Right atrium auricular region (tissue), 2 donors: ENCODE measurements around the gene DHX8. TPM values are rescaled to one million over a fixed set of nuclear protein-coding genes. Genes with fewer than 3 reads are reported as not detected.

ENCODE experiments used
- DNase-seq: peaks from one replicate; pipeline ENCODE4 v3.0.0-alpha.2; 2019; ENCODE audit warnings: low spot score
- H3K27ac ChIP-seq, 2 donors: fragments of 200-600 bp; sonication (generic); 1 replicate in 1 of 2; 2 replicates in 1 of 2; pipeline ENCODE4 v1.5.1; 2016 to 2019
- H3K27me3 ChIP-seq, 2 donors: fragments of 200-600 bp; sonication (generic); one replicate each; pipeline versions ENCODE4 v1.5.1 to v1.6.0; 2017 to 2019
- H3K36me3 ChIP-seq: fragments of 200-600 bp; sonication (generic); one replicate; pipeline ENCODE4 v1.5.1; 2016
- H3K4me1 ChIP-seq, 2 donors: fragments of 200-600 bp; sonication (generic); one replicate each; pipeline versions ENCODE4 v1.5.1 to v1.6.0; 2017 to 2019
- H3K4me3 ChIP-seq, 2 donors: fragments of 200-600 bp; sonication (generic); 1 replicate in 1 of 2; 2 replicates in 1 of 2; pipeline ENCODE4 v1.5.1; 2017 to 2019; ENCODE audit warnings: mild to moderate bottlenecking in 1 of 2, moderate library complexity in 1 of 2
- H3K9me3 ChIP-seq, 2 donors: fragments of 200-600 bp; sonication (generic); one replicate each; pipeline ENCODE4 v1.5.1; 2019
- total RNA-seq, 2 donors: library from RNA; depleted of rRNA; stranded (reverse); fragments of >200 nt; gene quantifications; one replicate each; pipeline ENCODE4 v1.1.0, GENCODE V29; 2016
- TF ChIP-seq, protein P1 (sequence below), 2 donors: fragments of 200-600 bp; sonication (generic); IDR thresholded peaks; one replicate each; pipeline ENCODE4 v1.5.1; 2019; ENCODE audit warnings: antibody characterized with exemption in 2 of 2

Gene DHX8
- total RNA-seq, 2 donors from 2014 or later = 18.5 to 26.1 TPM

DNA sequence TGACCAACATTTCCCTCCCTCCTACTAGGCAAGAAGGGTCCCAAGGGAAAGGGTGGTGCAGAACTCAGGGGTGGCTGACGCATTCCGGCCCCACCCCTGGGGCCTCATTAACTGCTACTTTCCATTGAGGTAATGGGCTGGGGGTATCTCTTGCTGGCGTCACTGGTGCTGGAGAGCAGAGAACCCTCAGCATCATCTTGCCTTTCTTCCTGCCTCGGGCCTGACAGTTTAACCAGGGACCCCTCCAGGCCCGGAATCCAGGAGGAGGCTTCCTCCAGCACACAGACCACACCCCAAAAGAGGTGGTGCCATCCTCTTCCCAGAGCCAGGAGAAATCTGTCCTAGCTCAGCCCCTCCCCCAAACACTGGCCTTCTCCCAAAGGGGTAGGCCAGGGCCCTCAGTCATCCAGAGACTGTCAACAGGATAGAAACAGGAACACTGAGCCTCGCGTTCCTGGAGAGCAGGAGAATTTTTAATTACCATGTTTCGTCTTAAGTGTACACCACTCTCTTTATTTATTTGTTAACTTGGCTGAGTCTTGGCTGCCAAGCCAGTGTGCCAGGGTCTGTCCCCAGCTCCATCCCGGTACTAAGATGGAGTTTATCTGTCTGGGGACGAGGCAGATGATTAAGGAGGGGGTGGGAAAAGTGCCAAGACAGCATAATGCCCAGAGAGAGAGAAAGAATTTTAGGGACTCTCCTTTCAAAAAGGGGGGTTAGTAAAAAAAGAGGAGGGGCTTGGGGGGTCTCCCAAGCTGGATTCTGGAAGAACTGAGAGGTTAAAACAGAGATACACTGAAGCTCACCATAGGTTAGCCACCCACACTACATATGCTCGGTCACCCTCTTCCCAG, 57.3 kb downstream of the DHX8 start:
- TF ChIP-seq, protein P1, sequence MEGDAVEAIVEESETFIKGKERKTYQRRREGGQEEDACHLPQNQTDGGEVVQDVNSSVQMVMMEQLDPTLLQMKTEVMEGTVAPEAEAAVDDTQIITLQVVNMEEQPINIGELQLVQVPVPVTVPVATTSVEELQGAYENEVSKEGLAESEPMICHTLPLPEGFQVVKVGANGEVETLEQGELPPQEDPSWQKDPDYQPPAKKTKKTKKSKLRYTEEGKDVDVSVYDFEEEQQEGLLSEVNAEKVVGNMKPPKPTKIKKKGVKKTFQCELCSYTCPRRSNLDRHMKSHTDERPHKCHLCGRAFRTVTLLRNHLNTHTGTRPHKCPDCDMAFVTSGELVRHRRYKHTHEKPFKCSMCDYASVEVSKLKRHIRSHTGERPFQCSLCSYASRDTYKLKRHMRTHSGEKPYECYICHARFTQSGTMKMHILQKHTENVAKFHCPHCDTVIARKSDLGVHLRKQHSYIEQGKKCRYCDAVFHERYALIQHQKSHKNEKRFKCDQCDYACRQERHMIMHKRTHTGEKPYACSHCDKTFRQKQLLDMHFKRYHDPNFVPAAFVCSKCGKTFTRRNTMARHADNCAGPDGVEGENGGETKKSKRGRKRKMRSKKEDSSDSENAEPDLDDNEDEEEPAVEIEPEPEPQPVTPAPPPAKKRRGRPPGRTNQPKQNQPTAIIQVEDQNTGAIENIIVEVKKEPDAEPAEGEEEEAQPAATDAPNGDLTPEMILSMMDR (IDR thresholded peaks at IDR 0.05) = no peak
- Histone ChIP-seq H3K4me1 (peaks cover 0 to 27% of the 10 kb centered on the region in 2 donors), H3K9me3 (no peaks in the 10 kb centered on the region), H3K27ac (no peak overlapping the region), H3K27me3 (no peaks in the 10 kb centered on the region), H3K4me3 (no peak overlapping the region), H3K36me3 (no peaks in the 10 kb centered on the region)
- no peak for DNase-seq

DNA sequence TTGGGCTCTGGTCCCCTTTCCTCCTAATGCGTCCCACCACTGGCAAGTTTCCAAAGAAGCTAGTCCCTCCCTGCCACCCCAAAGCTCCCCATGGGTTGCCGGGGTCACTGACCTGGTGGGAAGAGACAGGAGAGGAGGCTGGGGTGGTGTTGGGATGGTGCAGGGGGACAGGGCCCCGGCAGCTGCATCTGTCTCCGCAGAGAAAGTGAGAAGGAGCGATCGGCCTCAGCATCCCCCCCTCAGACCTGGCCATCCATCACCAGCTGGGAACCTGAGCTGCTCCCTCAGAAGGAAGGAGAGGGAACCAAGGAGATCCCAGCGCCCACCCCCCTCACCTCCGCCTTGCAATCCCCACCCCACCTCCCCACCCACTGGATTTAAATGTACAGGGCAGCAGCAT, 59.1 kb downstream of the DHX8 start:
- TF ChIP-seq, protein P1 (IDR thresholded peaks at IDR 0.05) = no peak
- Histone ChIP-seq H3K27me3 (no peaks in the 10 kb centered on the region), H3K4me3 (no peak overlapping the region), H3K36me3 (no peaks in the 10 kb centered on the region), H3K27ac (no peak overlapping the region), H3K4me1 (peaks cover 0 to 29% of the 10 kb centered on the region in 2 donors), H3K9me3 (no peaks in the 10 kb centered on the region)
- no peak for DNase-seq

DNA sequence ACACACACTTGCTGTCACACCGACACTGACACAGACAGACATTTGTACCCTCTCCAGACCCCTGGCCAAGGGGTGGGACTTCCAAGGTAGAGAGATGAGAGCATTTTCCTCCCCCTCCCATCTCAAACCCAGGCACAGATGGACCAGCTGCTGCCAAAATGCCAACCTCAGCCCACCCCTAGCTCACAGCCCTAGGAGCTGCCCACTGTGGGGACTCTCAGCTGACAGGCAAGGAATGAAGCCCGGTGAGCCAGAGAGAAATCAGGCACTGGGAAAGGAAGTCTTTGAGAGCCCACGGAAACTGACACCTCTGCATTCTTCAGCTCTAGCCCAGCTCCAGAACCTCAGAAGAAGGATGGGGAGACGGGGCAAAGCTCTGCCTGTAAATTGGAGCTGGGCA, 59.5 kb downstream of the DHX8 start:
- TF ChIP-seq, protein P1 (IDR thresholded peaks at IDR 0.05) = no peak
- Histone ChIP-seq H3K27me3 (no peaks in the 10 kb centered on the region), H3K9me3 (no peaks in the 10 kb centered on the region), H3K27ac (no peak overlapping the region), H3K4me3 (no peak overlapping the region), H3K36me3 (no peaks in the 10 kb centered on the region), H3K4me1 (peaks cover 0 to 29% of the 10 kb centered on the region in 2 donors)
- no peak for DNase-seq

DNA sequence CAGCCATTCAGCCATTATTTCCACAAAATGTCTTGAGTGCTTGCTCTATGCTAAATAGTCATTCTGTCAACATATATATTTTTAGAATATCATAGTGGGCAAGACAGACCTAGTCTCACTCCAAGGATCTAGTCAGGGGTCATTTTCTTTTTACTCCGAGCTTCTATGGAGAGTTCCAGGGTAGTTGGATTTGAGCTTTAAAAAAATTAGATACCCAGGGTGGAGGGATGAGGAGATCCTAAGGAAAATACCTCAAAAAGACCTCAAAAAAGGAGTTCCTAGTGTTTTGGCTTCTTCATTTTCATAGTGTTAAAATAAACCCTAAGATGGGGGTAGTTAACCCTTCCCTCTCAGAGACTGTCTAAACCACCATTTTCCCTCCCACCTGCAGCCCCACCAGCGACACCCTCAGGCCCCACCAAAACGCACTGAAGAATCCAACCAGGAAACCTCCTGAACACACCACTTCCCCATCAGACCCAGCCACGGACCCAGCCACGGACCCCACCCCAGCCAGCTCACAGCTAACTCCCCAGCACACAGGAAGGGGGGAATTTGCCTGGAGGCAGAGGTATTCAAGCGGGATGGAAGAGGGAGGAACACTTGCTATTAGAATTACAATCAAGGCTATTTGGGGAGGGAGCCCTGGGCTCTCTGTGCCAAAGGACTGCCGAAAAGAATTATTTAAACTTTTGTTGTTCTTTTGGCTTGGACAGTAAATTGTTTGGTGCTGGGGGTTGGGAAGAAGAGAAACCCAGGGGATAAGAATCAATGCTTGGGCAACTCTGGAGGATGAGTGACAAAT, 60.2 kb downstream of the DHX8 start:
- Histone ChIP-seq H3K4me1 (peaks cover 0 to 29% of the 10 kb centered on the region in 2 donors), H3K27me3 (no peaks in the 10 kb centered on the region), H3K9me3 (no peaks in the 10 kb centered on the region), H3K36me3 (no peaks in the 10 kb centered on the region), H3K27ac (no peak overlapping the region), H3K4me3 (no peak overlapping the region)
- TF ChIP-seq, protein P1 (IDR thresholded peaks at IDR 0.05) = no peak
- DNase-seq = no peak

DNA sequence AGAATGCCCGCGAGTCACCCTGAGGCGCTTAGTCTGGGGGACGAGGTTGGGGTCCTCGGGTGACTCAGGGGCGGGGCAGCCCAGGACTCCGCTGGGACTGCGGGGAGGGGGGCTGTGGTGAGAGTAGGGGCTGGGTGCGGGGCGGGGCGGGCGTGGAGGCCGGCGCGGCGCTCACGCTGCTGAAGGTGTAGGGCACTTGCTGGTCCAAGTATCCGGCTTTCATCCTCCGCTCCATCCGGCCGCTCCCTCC, 61.5 kb downstream of the DHX8 start:
- DNase-seq = no peak
- peaks cover 0 to 29% of the 10 kb centered on the region in 2 donors for H3K4me1 ChIP-seq
- H3K27me3 ChIP-seq = no peaks in the 10 kb centered on the region
- no peaks in the 10 kb centered on the region for H3K36me3 ChIP-seq
- TF ChIP-seq, protein P1 (IDR thresholded peaks at IDR 0.05) = no peak
- no peaks in the 10 kb centered on the region for H3K9me3 ChIP-seq
- peak overlapping the region in 1 of 2 donors; percentile 26 for H3K27ac ChIP-seq
- peak overlapping the region; percentile 49 to 67 for H3K4me3 ChIP-seq
